ENCODE measurements around the gene TSPAN16. TPM values are rescaled to one million over a fixed set of nuclear protein-coding genes. Genes with fewer than 3 reads are reported as not detected.

The TSPAN16 gene
- total and polyA plus RNA-seq, 2 of the 13 experiments (the other 11 are each of a cell fraction or from before 2014, with no cell fraction given): not detected

DNA sequence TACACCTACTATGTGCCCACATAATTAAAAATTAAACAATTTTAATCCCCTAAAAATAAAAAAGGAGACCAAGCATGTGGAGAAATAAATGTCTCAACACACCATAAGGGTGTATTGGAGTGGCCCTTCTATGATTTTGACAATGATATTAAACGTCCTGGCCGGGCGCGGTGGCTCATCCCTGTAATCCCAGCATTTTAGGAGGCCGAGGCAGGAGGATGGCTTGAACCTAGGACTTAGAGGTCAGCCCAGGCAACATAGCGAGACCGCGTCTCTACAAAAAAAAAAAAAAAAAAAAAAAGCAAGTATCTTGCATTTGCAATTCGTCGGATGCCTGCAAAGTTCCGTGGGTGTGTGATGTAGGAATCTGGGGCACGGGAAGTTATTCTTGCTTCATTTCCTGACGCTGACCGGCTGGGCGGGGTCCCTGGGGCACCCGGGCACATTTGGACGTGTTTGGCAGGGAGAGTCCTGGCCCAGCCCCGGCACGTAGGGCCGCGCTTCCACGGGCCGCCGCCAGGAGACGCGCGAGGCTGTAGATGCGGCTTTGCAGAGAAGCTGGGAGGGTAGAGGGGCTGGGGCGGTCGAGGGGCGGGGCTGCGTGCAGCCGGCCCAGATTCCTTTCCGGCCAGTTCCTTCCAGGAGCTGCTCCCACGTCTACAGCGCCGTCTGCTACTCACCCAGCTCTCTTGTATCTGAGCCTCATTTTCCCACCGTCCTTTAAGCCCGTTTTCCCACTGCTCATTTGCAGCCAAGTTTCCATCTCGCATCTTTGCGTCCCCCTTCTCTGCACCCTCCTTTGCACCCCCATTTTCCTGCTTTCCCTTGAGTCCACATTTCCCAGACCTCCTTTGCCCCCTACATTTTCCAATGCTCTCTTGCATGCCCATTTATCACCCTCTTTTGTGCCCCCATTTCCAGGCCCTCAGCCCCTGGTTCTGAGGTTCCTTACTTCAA, 2.2 kb upstream of the TSPAN16 start (continued):
- TF ChIP-seq, protein P1, sequence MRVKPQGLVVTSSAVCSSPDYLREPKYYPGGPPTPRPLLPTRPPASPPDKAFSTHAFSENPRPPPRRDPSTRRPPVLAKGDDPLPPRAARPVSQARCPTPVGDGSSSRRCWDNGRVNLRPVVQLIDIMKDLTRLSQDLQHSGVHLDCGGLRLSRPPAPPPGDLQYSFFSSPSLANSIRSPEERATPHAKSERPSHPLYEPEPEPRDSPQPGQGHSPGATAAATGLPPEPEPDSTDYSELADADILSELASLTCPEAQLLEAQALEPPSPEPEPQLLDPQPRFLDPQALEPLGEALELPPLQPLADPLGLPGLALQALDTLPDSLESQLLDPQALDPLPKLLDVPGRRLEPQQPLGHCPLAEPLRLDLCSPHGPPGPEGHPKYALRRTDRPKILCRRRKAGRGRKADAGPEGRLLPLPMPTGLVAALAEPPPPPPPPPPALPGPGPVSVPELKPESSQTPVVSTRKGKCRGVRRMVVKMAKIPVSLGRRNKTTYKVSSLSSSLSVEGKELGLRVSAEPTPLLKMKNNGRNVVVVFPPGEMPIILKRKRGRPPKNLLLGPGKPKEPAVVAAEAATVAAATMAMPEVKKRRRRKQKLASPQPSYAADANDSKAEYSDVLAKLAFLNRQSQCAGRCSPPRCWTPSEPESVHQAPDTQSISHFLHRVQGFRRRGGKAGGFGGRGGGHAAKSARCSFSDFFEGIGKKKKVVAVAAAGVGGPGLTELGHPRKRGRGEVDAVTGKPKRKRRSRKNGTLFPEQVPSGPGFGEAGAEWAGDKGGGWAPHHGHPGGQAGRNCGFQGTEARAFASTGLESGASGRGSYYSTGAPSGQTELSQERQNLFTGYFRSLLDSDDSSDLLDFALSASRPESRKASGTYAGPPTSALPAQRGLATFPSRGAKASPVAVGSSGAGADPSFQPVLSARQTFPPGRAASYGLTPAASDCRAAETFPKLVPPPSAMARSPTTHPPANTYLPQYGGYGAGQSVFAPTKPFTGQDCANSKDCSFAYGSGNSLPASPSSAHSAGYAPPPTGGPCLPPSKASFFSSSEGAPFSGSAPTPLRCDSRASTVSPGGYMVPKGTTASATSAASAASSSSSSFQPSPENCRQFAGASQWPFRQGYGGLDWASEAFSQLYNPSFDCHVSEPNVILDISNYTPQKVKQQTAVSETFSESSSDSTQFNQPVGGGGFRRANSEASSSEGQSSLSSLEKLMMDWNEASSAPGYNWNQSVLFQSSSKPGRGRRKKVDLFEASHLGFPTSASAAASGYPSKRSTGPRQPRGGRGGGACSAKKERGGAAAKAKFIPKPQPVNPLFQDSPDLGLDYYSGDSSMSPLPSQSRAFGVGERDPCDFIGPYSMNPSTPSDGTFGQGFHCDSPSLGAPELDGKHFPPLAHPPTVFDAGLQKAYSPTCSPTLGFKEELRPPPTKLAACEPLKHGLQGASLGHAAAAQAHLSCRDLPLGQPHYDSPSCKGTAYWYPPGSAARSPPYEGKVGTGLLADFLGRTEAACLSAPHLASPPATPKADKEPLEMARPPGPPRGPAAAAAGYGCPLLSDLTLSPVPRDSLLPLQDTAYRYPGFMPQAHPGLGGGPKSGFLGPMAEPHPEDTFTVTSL (CRISPR knock-in tag; IDR thresholded peaks at IDR 0.05; ENCODE audit: borderline replicate concordance): no peak
- TF ChIP-seq CBX2 (IDR thresholded peaks at IDR 0.05; ENCODE audit: low read depth, low read length) (no peak), CBX2 (CRISPR knock-in tag; IDR thresholded peaks at IDR 0.05; ENCODE audit: low read depth) (no peak; the same call in 1 of the 2 replicates), DPF2 (CRISPR knock-in tag; IDR thresholded peaks at IDR 0.05; ENCODE audit: borderline replicate concordance, low read depth) (no peak), HNF4A (CRISPR knock-in tag; IDR thresholded peaks at IDR 0.05) (no peak), CENPT (CRISPR knock-in tag; IDR thresholded peaks at IDR 0.05; ENCODE audit: low read depth) (no peak), AHR (CRISPR knock-in tag; IDR thresholded peaks at IDR 0.05) (no peak), ISL2 (CRISPR knock-in tag; IDR thresholded peaks at IDR 0.05) (no peak), HNRNPUL1 (IDR thresholded peaks at IDR 0.05; ENCODE audit: low read depth, low read length) (no peak), ZNF644 (CRISPR knock-in tag; IDR thresholded peaks at IDR 0.05; ENCODE audit: low read depth) (no peak), ZNF550 (CRISPR knock-in tag; IDR thresholded peaks at IDR 0.05; ENCODE audit: borderline replicate concordance) (no peak), SP5 (CRISPR knock-in tag; IDR thresholded peaks at IDR 0.05; ENCODE audit: borderline replicate concordance, low read depth) (peak; percentile 44; the same call in 1 of the 2 replicates)
- TF ChIP-seq, protein P2, sequence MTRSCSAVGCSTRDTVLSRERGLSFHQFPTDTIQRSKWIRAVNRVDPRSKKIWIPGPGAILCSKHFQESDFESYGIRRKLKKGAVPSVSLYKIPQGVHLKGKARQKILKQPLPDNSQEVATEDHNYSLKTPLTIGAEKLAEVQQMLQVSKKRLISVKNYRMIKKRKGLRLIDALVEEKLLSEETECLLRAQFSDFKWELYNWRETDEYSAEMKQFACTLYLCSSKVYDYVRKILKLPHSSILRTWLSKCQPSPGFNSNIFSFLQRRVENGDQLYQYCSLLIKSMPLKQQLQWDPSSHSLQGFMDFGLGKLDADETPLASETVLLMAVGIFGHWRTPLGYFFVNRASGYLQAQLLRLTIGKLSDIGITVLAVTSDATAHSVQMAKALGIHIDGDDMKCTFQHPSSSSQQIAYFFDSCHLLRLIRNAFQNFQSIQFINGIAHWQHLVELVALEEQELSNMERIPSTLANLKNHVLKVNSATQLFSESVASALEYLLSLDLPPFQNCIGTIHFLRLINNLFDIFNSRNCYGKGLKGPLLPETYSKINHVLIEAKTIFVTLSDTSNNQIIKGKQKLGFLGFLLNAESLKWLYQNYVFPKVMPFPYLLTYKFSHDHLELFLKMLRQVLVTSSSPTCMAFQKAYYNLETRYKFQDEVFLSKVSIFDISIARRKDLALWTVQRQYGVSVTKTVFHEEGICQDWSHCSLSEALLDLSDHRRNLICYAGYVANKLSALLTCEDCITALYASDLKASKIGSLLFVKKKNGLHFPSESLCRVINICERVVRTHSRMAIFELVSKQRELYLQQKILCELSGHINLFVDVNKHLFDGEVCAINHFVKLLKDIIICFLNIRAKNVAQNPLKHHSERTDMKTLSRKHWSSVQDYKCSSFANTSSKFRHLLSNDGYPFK (CRISPR knock-in tag; IDR thresholded peaks at IDR 0.05; ENCODE audit: borderline replicate concordance): peak; percentile 43; the same call in 1 of the 2 replicates
- TF ChIP-seq, protein P3, sequence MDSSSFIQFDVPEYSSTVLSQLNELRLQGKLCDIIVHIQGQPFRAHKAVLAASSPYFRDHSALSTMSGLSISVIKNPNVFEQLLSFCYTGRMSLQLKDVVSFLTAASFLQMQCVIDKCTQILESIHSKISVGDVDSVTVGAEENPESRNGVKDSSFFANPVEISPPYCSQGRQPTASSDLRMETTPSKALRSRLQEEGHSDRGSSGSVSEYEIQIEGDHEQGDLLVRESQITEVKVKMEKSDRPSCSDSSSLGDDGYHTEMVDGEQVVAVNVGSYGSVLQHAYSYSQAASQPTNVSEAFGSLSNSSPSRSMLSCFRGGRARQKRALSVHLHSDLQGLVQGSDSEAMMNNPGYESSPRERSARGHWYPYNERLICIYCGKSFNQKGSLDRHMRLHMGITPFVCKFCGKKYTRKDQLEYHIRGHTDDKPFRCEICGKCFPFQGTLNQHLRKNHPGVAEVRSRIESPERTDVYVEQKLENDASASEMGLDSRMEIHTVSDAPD (CRISPR knock-in tag; IDR thresholded peaks at IDR 0.05): no peak
- TF ChIP-seq, protein P4, sequence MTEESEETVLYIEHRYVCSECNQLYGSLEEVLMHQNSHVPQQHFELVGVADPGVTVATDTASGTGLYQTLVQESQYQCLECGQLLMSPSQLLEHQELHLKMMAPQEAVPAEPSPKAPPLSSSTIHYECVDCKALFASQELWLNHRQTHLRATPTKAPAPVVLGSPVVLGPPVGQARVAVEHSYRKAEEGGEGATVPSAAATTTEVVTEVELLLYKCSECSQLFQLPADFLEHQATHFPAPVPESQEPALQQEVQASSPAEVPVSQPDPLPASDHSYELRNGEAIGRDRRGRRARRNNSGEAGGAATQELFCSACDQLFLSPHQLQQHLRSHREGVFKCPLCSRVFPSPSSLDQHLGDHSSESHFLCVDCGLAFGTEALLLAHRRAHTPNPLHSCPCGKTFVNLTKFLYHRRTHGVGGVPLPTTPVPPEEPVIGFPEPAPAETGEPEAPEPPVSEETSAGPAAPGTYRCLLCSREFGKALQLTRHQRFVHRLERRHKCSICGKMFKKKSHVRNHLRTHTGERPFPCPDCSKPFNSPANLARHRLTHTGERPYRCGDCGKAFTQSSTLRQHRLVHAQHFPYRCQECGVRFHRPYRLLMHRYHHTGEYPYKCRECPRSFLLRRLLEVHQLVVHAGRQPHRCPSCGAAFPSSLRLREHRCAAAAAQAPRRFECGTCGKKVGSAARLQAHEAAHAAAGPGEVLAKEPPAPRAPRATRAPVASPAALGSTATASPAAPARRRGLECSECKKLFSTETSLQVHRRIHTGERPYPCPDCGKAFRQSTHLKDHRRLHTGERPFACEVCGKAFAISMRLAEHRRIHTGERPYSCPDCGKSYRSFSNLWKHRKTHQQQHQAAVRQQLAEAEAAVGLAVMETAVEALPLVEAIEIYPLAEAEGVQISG (CRISPR knock-in tag; IDR thresholded peaks at IDR 0.05): peak; percentile 81
